ACC112 (cell line): ENCODE measurements around the gene PIK3IP1.
"Not testable (repeated sequence)": the region's sequence is repeated elsewhere in the genome, so short reads cannot be mapped to it uniquely, and the experiment has no call there.

Experiments
- H2AFZ ChIP-seq: fragments of 200-600 bp; sonication (generic); one replicate; pipeline ENCODE4 v1.6.0; 2017; ENCODE audit warnings: antibody characterized with exemption, low read length; ENCODE audit not compliant: unreplicated experiment
- H3K27ac ChIP-seq: fragments of 200-600 bp; sonication (generic); 2 replicates; pipeline ENCODE4 v1.5.1; 2014; ENCODE audit warnings: low read depth, mild to moderate bottlenecking, antibody characterized with exemption, low read length, moderate library complexity
- H3K27me3 ChIP-seq: fragments of 200-600 bp; sonication (generic); 2 replicates; pipeline ENCODE4 v1.6.1; 2014; ENCODE audit warnings: mild to moderate bottlenecking, antibody characterized with exemption, low read length, moderate library complexity, mixed read lengths; ENCODE audit not compliant: insufficient read depth
- H3K36me3 ChIP-seq: fragments of 200-600 bp; sonication (generic); 2 replicates; pipeline ENCODE4 v1.6.1; 2016; ENCODE audit warnings: mild to moderate bottlenecking, antibody characterized with exemption, low read length, moderate library complexity, mixed read lengths; ENCODE audit not compliant: insufficient read depth
- H3K4me1 ChIP-seq: fragments of 200-600 bp; sonication (generic); one replicate; pipeline ENCODE4 v1.6.1; 2016; ENCODE audit warnings: low read length, mixed read lengths; ENCODE audit not compliant: insufficient read depth, unreplicated experiment, control insufficient read depth
- H3K4me3 ChIP-seq: fragments of 200-600 bp; sonication (generic); 2 replicates; pipeline ENCODE4 v1.5.1; 2014; ENCODE audit warnings: mild to moderate bottlenecking, low read depth, low read length
- H3K79me2 ChIP-seq: fragments of 200-600 bp; sonication (generic); one replicate; pipeline ENCODE4 v1.6.0; 2016; ENCODE audit warnings: low read length; ENCODE audit not compliant: control insufficient read depth, unreplicated experiment, insufficient read depth

PIK3IP1 gene

DNA sequence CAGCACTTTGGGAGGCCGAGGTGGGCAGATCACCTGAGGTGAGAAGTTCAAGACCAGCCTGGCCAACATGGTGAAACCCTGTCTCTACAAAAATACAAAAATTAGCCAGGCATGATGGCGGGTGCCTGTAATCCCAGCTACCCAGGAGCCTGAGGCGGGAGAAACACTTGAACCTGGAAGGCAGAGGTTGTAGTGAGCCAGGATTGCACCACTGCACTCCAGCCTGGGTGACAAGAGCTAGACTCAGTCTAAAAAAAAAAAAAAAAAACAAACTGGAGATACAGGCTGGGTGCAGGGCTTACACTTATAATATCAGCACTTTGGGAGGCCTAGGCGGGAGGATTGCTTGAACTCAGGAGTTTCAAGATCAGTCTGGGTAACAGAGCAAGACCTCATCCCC, 56.2 kb downstream of the PIK3IP1 start:
- H2AFZ ChIP-seq, H3K27ac ChIP-seq, H3K79me2 ChIP-seq, H3K4me3 ChIP-seq, H3K36me3 ChIP-seq, H3K27me3 ChIP-seq: not testable (repeated sequence)
- peaks cover 16% of the 10 kb centered on the region for H3K4me1 ChIP-seq

DNA sequence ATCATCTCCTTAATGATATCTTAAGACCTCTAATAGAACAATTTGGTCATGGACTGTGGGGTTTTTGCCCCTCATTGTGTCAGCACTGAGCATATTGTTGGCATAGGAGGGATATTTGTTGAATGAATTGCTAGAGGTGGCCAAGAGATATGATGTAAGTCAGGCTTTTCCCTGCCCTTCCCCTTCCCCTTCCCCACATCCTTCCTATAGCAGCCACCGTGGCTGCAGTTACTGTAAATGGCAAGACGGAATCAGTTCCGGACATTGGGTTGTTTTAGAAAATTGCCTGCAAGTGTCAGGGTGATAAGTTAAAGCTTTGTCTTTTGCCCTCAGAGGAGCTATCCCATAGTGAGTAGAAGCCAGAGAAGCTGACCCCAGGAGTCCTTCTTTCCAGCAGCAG, 57.2 kb downstream of the PIK3IP1 start:
- peaks cover 20% of the 10 kb centered on the region for H3K4me1 ChIP-seq

DNA sequence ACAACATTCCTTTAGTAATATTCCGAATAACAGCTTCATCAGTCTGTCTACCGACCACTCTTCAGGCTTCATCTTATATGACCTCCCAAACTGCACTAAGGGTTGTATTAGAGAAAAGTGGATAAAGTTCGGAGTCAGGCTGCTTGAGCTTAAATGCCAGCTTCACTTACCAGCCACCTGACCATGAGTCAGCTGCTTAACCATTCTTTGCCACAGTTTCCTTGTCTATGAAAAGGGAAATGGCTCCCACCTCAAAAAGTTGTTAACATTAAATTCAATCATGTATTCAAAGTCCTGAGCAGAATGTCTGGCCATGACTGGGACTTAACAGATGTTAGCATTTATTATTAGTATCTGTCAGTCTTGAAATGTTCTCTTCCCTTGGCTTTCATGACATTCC, 59.3 kb downstream of the PIK3IP1 start:
- Histone ChIP-seq H3K79me2 (no peaks in the 10 kb centered on the region), H3K27ac (no peak overlapping the region), H3K4me1 (peaks cover 27% of the 10 kb centered on the region), H2AFZ (no peak overlapping the region), H3K36me3 (no peaks in the 10 kb centered on the region), H3K4me3 (no peak overlapping the region), H3K27me3 (no peaks in the 10 kb centered on the region)

More for the DNA sequence above, 57.2 kb downstream of the PIK3IP1 start:
- Histone ChIP-seq H3K36me3 (no peaks in the 10 kb centered on the region), H3K27me3 (no peaks in the 10 kb centered on the region), H3K79me2 (no peaks in the 10 kb centered on the region), H3K27ac (no peak overlapping the region), H3K4me3 (no peak overlapping the region), H2AFZ (no peak overlapping the region)
